NCI-H2081 treated with DMSO at 0.1 percent for 48 hours (cell line): Measurements from ENCODE around the gene MEIS3.

Experiments
- DNase-seq: peaks from one replicate; lab custom pipeline; 2025; lab: John Stamatoyannopoulos, UW

The MEIS3 gene

DNA sequence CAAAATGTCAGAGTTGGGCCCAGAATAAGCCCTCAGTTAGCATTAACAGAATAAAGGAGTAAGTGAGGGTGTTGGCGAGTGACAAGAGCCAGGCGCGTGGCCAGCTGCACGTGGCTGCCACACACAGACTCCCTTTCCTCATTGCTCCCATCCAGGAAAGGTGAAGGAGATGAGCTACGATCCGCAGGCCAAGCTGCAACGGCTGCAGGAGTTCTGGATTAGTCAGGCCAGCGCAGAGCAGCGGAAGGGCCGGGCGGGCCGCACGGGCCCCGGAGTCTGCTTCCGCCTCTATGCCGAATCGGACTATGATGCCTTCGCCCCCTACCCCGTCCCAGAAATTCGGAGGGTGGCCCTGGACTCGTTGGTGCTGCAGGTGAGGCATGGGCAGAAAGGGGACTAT, 57.0 kb downstream of the MEIS3 start:
- DNase-seq = no peak

DNA sequence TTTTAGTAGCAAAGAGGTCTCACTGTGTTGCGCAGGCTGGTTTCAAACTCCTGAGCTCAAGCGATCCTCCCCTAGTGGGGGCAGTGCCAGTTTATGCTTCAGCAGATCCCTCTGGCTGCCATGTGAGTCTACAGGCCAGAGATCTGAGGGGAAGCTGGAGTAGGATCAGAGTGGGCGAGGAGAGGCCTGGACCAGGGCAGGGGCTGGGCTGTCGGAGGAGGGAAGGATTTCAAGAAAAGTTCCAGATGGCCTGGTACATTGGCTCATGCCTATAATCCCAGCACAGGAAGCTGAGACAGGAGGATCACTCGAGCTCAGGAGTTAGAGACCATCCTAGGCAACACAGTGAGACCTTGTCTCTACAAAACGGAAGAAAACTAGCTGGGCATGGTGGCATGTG, 60.4 kb downstream of the MEIS3 start:
- DNase-seq = no peak

- no peak for DNase-seq
These were observed 61.3 kb downstream of the MEIS3 start for GRCh38 chr19:47357788-47358680.

DNA sequence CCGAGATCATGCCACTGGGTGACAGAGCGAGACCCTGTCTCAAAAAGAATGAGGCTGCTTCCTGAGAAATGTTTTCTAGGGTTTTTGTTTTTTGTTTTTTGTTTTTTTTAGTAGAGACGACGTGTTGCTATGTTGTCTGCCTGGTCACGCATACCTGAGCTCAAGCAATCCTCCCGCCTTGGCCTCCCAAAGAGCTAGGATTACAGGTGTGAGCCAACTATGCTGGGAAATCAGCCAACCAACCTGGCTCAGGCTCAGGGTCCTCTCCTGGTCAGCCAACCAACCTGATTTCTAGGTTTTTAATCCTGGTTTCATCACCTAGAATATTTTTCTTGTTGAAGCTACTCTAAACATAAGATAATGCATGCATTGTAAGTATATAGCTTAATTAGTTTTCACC, 62.4 kb downstream of the MEIS3 start:
- DNase-seq = no peak

DNA sequence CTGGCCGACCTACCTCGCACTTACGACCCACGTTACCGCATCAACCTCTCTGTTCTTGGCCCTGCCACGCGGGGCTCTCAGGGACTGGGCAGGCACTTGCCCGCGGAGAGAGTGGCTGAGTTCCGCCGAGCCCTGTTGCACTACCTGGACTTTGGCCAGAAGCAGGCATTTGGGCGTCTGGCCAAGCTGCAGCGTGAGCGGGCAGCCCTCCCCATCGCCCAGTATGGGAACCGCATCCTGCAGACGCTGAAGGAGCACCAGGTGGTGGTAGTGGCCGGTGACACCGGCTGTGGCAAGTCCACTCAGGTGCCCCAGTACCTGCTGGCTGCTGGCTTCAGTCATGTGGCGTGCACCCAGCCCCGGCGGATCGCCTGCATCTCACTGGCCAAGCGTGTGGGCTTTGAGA, 66.0 kb downstream of the MEIS3 start:
- DNase-seq = no peak
